Esophagus (tissue), 2 donors: ENCODE measurements around the gene GUCY2D. TPM values are rescaled to one million over a fixed set of nuclear protein-coding genes. Genes with fewer than 3 reads are reported as not detected.

Source experiments
- H3K27ac ChIP-seq, 2 donors: one replicate each; pipeline ENCODE4 v1.5.1; 2013; ENCODE audit warnings: low read depth in 2 of 2, mild to moderate bottlenecking in 2 of 2, inconsistent platforms in 1 of 2, low read length in 1 of 2, moderate library complexity in 1 of 2
- H3K27me3 ChIP-seq, 2 donors: one replicate each; pipeline ENCODE4 v1.6.1; 2013; ENCODE audit warnings: low read length in 2 of 2, control low read depth in 1 of 2, mild to moderate bottlenecking in 1 of 2; ENCODE audit not compliant: insufficient read depth in 2 of 2, control insufficient read depth in 1 of 2
- H3K36me3 ChIP-seq, 2 donors: one replicate each; pipeline ENCODE4 v1.6.1; 2013; ENCODE audit warnings: low read length in 1 of 2; ENCODE audit not compliant: control insufficient read depth in 2 of 2, insufficient read depth in 2 of 2
- H3K4me1 ChIP-seq, 2 donors: one replicate each; pipeline ENCODE4 v1.6.1; 2013; ENCODE audit warnings: low read length in 1 of 2; ENCODE audit not compliant: control insufficient read depth in 2 of 2, insufficient read depth in 2 of 2
- H3K4me3 ChIP-seq, 2 donors: one replicate each; pipeline ENCODE4 v1.5.1; 2013; ENCODE audit warnings: low read length in 2 of 2, mild to moderate bottlenecking in 2 of 2, low read depth in 1 of 2, moderate library complexity in 1 of 2
- H3K9me3 ChIP-seq, 2 donors: one replicate each; pipeline ENCODE4 v1.6.1; 2013; ENCODE audit warnings: mild to moderate bottlenecking in 2 of 2, low read depth in 1 of 2, low read length in 1 of 2, moderate library complexity in 1 of 2; ENCODE audit not compliant: control insufficient read depth in 2 of 2, insufficient read depth in 1 of 2
- WGBS, 2 donors: extraction: QIAGEN DNeasy Blood & Tissue Kit; methylation state at CpG; one replicate each; pipeline ENCODE4 v1.1.7; 2013; 5-methylcytosine and 5-hydroxymethylcytosine counted together
- polyA plus RNA-seq, 2 donors: library from polyadenylated mRNA; stranded (reverse); fragments of 200-250 nt; gene quantifications; one replicate each; pipeline ENCODE4 v1.2.3, GENCODE V29; 2013
- donor health status: healthy with polysubstance abuse.
- donor health status: Bipolar disorder and iron deficiency.

Gene GUCY2D
- polyA plus RNA-seq, 2 donors: 0.19 to 0.59 TPM

DNA sequence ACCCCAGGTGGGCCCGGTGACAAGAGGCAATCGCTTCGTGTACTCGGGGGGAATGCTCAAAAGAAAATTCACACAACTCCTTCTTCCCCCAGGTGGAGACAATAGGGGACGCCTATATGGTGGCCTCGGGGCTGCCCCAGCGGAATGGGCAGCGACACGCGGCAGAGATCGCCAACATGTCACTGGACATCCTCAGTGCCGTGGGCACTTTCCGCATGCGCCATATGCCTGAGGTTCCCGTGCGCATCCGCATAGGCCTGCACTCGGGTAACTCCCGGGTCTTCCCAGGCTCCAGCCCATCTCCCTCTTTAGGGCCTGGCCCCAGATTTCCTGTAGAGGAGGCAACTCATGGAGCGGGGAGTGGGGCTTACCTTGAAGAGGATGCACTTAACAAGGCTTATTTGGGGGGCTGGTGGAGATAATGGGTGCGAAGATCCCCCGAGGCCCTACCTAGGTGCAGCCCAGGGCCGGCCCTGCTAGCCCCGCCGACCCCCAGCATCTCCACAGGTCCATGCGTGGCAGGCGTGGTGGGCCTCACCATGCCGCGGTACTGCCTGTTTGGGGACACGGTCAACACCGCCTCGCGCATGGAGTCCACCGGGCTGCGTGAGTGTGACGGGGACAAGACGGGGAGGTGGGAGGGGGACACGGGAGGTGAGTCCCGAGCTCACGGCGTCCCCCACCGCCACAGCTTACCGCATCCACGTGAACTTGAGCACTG is 13.0 kb downstream of the GUCY2D start:
- Histone ChIP-seq H3K27ac (no peak overlapping the region), H3K9me3 (no peaks in the 10 kb centered on the region), H3K27me3 (no peaks in the 10 kb centered on the region), H3K36me3 (no peaks in the 10 kb centered on the region), H3K4me3 (peak overlapping the region; percentile 36 to 53), H3K4me1 (peaks cover 3 to 21% of the 10 kb centered on the region in 2 donors)
- WGBS, 2 donors: 74 to 75% methylated on average over 44 of the region's 44 CpGs

DNA sequence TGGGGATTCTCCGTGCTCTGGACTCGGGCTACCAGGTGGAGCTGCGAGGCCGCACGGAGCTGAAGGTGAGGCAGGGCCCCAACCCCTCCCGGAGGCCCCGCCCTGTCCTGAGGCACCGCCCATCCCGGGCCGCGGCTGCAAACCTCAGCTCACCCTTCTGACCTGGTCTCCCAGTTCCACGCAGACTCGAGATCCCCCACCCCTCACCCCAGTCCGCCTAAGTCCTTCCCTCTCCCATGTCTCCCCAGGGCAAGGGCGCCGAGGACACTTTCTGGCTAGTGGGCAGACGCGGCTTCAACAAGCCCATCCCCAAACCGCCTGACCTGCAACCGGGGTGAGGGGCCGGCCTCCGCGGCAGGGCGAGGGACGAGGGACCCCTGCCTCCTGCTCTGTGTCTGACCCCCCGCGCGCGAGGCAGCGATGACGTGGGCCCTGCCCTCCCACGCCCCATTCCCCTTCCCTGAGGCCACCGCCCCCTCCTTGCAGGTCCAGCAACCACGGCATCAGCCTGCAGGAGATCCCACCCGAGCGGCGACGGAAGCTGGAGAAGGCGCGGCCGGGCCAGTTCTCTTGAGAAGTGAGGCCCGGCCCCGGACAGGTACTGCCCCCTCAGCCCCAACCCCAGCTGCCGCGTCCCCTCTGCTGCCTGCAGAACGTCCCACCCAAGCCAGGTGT is 13.7 kb downstream of the GUCY2D start:
- no peaks in the 10 kb centered on the region for H3K27me3 ChIP-seq
- H3K4me1 ChIP-seq: peaks cover 3 to 23% of the 10 kb centered on the region in 2 donors
- H3K36me3 ChIP-seq: no peaks in the 10 kb centered on the region
- H3K27ac ChIP-seq: peak overlapping the region; percentile 69 to 97
- peak overlapping the region; percentile 36 to 53 for H3K4me3 ChIP-seq
- WGBS, 2 donors: 1 to 2% methylated on average over 37 to 46 of the region's 46 CpGs
- no peaks in the 10 kb centered on the region for H3K9me3 ChIP-seq

DNA sequence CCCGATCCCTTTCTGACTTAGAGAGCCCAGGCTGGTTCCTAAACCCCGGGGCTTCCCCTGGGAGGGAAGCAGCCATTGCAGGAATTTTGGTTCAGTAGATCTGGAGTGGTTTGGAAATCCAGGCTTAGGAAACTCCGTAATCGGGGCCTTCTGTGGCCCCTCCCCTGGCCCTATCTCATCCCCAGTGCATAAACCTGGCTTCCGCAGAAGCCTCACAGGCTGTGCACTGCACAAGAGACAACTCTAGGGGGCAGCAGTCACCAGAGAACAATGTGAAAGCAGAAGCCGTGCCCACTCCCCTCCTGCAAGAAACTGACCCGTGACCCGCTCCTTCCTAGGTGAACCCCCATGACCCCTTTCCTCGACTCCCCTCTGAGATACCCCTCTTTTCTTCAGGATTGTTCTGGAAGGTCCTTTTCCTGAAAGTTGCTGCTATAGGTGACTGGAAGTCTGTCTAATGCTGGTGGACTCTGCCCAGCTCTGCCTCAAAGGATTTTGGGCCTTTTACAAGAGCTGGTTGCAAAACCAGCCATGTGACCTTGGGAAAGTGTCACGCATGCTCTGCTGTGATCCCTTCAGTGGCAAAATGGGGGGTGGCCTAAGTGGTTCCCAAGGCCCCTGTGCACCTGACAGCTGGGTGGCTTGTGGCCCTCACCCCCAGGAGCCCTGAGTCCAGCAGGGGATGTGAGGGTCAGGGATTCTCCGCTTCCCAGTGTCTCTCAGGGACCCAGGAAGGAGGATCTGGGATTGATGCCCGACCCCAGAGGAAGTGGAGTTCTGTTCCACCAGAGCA is 14.4 kb downstream of the GUCY2D start:
- Histone ChIP-seq H3K36me3 (no peaks in the 10 kb centered on the region), H3K27ac (peak overlapping the region; percentile 69 to 97), H3K9me3 (no peaks in the 10 kb centered on the region), H3K27me3 (no peaks in the 10 kb centered on the region), H3K4me3 (peak overlapping the region; percentile 36 to 53), H3K4me1 (peaks cover 3 to 23% of the 10 kb centered on the region in 2 donors)
- 23% methylated on average over 12 of the region's 12 CpGs for WGBS, 2 donors

DNA sequence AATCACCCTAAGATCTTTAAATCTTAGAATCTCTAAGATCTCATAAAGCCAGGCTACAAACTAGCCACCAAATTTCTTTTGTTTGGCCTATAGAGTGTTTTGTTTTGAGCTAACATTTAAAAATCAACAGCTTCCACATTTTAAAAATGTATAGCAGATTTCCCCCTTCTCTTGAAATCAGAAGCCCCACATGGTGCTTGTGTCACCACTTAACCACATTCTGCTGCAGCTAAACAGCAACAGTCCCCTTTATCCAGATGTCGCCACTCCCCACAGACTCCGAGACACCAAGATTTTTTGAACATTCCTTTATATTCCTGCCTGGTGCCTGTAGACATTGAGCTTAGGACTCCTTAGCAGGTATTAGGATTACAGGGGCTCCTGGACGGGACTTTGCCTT is 16.0 kb downstream of the GUCY2D start:
- Histone ChIP-seq H3K27ac (peak overlapping the region; percentile 79 to 86), H3K4me1 (peaks cover 3 to 23% of the 10 kb centered on the region in 2 donors), H3K4me3 (no peak overlapping the region), H3K9me3 (no peaks in the 10 kb centered on the region), H3K36me3 (no peaks in the 10 kb centered on the region), H3K27me3 (no peaks in the 10 kb centered on the region)
- WGBS, 2 donors: 44 to 65% methylated on average over 3 of the region's 3 CpGs

DNA sequence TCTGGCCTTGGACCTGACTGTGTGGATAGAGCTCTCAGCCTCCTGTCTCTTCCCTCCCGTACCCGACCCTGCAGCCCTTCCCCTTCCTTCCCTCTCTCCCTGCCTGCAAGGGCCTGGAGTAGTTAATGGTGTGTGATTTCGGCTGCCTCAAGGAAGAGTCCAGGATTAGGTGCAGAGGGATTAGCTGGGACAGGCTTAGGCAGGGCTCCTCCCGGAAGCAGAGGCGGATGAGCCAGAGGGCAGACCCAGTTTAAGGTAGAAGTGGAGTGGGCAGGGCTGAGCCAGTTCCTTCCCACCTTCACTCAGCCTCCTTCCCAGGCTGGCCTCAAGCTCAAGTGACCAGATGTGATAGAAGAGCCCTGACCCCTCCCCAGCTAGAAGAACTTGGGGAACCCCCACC is 16.8 kb downstream of the GUCY2D start:
- 39 to 63% methylated on average over 5 of the region's 5 CpGs for WGBS, 2 donors

GRCh38 chr17:8019665-8020650 is 17.5 kb downstream of the GUCY2D start:
- Histone ChIP-seq H3K4me3 (no peak overlapping the region), H3K36me3 (no peaks in the 10 kb centered on the region), H3K27me3 (no peaks in the 10 kb centered on the region), H3K4me1 (peaks cover 4 to 23% of the 10 kb centered on the region in 2 donors), H3K9me3 (no peaks in the 10 kb centered on the region), H3K27ac (peak overlapping the region; percentile 83 to 91)
- WGBS, 2 donors: 68 to 70% methylated on average over 16 of the region's 16 CpGs

More for the DNA sequence above, 16.8 kb downstream of the GUCY2D start:
- H3K27me3 ChIP-seq: no peaks in the 10 kb centered on the region
- peak overlapping the region; percentile 83 to 91 for H3K27ac ChIP-seq
- no peaks in the 10 kb centered on the region for H3K9me3 ChIP-seq
- H3K4me1 ChIP-seq: peaks cover 3 to 23% of the 10 kb centered on the region in 2 donors
- no peaks in the 10 kb centered on the region for H3K36me3 ChIP-seq
- H3K4me3 ChIP-seq: no peak overlapping the region

- H3K4me3 ChIP-seq: no peak overlapping the region
- peaks cover 6 to 17% of the 10 kb centered on the region in 2 donors for H3K4me1 ChIP-seq
- WGBS, 2 donors: 87 to 88% methylated on average over 9 of the region's 9 CpGs
- no peaks in the 10 kb centered on the region for H3K9me3 ChIP-seq
- no peak overlapping the region for H3K27ac ChIP-seq
- H3K36me3 ChIP-seq: no peaks in the 10 kb centered on the region
- no peaks in the 10 kb centered on the region for H3K27me3 ChIP-seq
These were observed 18.6 kb downstream of the GUCY2D start for GRCh38 chr17:8020776-8021564.

GRCh38 chr17:8021565-8022359 is 19.3 kb downstream of the GUCY2D start:
- H3K9me3 ChIP-seq: no peaks in the 10 kb centered on the region
- WGBS, 2 donors: 89 to 93% methylated on average over 13 of the region's 13 CpGs
- H3K27ac ChIP-seq: no peak overlapping the region
- no peak overlapping the region for H3K4me3 ChIP-seq
- H3K27me3 ChIP-seq: no peaks in the 10 kb centered on the region
- peaks cover 6 to 15% of the 10 kb centered on the region in 2 donors for H3K4me1 ChIP-seq
- no peaks in the 10 kb centered on the region for H3K36me3 ChIP-seq
